PFSK-1 (cell line): ENCODE data around the gene IL34.

Experiments
- FOXP2 ChIP-seq: optimal IDR thresholded peaks from 2 replicates; pipeline ENCODE3; 2011; ENCODE audit warnings: borderline replicate concordance, control low read depth, inconsistent platforms; ENCODE audit not compliant: insufficient read depth; ENCODE audit errors: extremely low read length, extremely low read depth
- POLR2AphosphoS5 ChIP-seq: IDR thresholded peaks from 2 replicates; pipeline ENCODE4 v1.6.1; 2012; ENCODE audit warnings: low read depth, mild to moderate bottlenecking, control low read depth, low read length, moderate library complexity
- SIN3A ChIP-seq: IDR thresholded peaks from 2 replicates; pipeline ENCODE4 v1.6.1; 2012; ENCODE audit warnings: mild to moderate bottlenecking, low read length, moderate library complexity, borderline replicate concordance; ENCODE audit not compliant: insufficient read depth
- TAF1 ChIP-seq: IDR thresholded peaks from 2 replicates; pipeline ENCODE4 v1.6.1; 2012; ENCODE audit warnings: low read length, control low read depth, borderline replicate concordance; ENCODE audit not compliant: insufficient read depth

DNA sequence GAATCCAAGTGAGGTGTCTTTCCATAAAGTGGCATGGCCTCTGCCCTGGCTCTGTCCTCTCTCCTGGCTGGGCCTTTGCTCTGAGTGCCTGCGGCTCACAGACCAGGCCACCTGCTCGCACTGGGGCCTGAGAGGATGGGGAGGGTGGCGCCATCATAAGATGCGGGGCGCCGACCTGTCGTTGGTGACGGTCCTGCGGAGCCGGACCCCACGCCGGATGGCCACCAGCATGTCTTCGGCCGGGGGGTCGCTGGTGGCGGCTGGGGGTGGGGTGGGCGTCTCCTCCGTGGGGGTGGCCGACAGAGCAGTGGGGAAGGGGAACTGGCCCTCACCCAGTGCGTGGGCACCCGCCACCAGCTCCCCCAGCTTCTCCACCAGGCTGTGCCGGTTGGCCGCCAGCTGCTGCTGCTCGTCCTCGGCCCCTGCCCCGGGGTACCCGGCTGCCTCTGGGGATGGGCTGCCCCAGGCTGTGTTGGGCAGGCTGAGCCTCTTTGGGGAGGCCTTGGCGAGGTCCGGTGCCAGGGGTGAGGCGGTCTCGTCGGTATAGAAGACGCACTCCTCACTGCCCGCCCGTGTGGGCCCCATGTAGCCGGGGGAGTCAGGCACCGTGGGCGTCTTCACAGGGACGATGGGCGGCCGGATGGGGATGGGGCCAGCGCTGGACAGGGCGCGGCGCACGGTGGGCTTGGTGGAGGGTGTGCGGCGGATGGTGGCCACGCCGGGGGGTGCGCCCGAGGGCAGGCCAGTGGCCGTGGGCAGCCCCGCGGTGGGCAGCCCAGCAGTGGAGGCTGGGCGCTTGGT, 17.4 kb downstream of the IL34 start:
- TF ChIP-seq POLR2AphosphoS5, result no peak
- no peak for TF ChIP-seq TAF1
- TF ChIP-seq FOXP2, result no peak
- TF ChIP-seq SIN3A, result no peak
